IMR-90 (cell line): Measurements from ENCODE around the gene GPLD1. TPM values are rescaled to one million over a fixed set of nuclear protein-coding genes. Genes with fewer than 3 reads are reported as not detected.

Experiments
- ATAC-seq: fragments of 200-7000 bp; cut with Tn5 transposase; 2 replicates; pipeline ENCODE4 v1.9.1; 2020; ENCODE audit warnings: low read depth, mild to moderate bottlenecking, moderate library complexity
- BruUV-seq: library from RNA; stranded (reverse); fragments of 400-500 nt; replicated peaks from 2 replicates; lab custom pipeline; 2021; lab: Mats Ljungman, UMichigan
- CTCF ChIA-PET: fragments of 300-600 bp; formaldehyde crosslinking; extraction: SDS; loops from one replicate; lab custom pipeline; 2021; ENCODE audit warnings: antibody characterized with exemption; lab: Yijun Ruan, JAX
- POLR2A ChIA-PET: fragments of 300-600 bp; sonication (Branson Sonifier 250); formaldehyde crosslinking; loops from one replicate; lab custom pipeline; 2022; ENCODE audit warnings: antibody characterized with exemption; ENCODE audit not compliant: unreplicated experiment; lab: Charles Lee
- DNase-seq: peaks from one replicate; pipeline ENCODE4 v3.0.0; 2013
- H2AFZ ChIP-seq: replicated peaks from 2 replicates; pipeline ENCODE3; 2013; ENCODE audit warnings: low read length, mild to moderate bottlenecking; ENCODE audit not compliant: poor library complexity
- H2AK5ac ChIP-seq: 2 replicates; pipeline ENCODE4 v1.6.1; 2013; ENCODE audit warnings: low read depth, low read length, inconsistent platforms
- H2AK9ac ChIP-seq: replicated peaks from 2 replicates; pipeline ENCODE3; 2013; ENCODE audit warnings: mild to moderate bottlenecking, low read depth, low read length, moderate library complexity; ENCODE audit not compliant: poor library complexity
- H2BK120ac ChIP-seq: 2 replicates; pipeline ENCODE4 v1.6.1; 2013; ENCODE audit warnings: low read depth, low read length, inconsistent platforms
- H2BK15ac ChIP-seq: 3 replicates; pipeline ENCODE4 v1.6.1; 2013; ENCODE audit warnings: low read depth, low read length, inconsistent platforms
- H2BK20ac ChIP-seq: 2 replicates; pipeline ENCODE4 v1.6.1; 2013; ENCODE audit warnings: low read depth, mild to moderate bottlenecking, inconsistent platforms, low read length, moderate library complexity
- H2BK5ac ChIP-seq: 2 replicates; pipeline ENCODE4 v1.6.1; 2013; ENCODE audit warnings: mild to moderate bottlenecking, low read depth, low read length, inconsistent platforms; ENCODE audit not compliant: poor library complexity, severe bottlenecking
- H3K14ac ChIP-seq: replicated peaks from 2 replicates; pipeline ENCODE4 v1.6.1; 2013; ENCODE audit warnings: low read depth, low read length, inconsistent platforms
- H3K18ac ChIP-seq: 2 replicates; pipeline ENCODE4 v1.6.1; 2013; ENCODE audit warnings: low read depth, low read length, control low read depth
- H3K23ac ChIP-seq: 2 replicates; pipeline ENCODE4 v1.6.1; 2013; ENCODE audit warnings: low read depth, low read length, inconsistent platforms
- H3K27ac ChIP-seq: 2 replicates; pipeline ENCODE4 v1.5.1; 2013; ENCODE audit warnings: mild to moderate bottlenecking, control low read depth, low read length; ENCODE audit not compliant: insufficient read depth
- H3K27me3 ChIP-seq: 2 replicates; pipeline ENCODE4 v1.6.1; 2013; ENCODE audit warnings: low read length; ENCODE audit not compliant: control insufficient read depth, insufficient read depth
- H3K36me3 ChIP-seq: 2 replicates; pipeline ENCODE4 v1.6.1; 2013; ENCODE audit warnings: low read length, mixed read lengths; ENCODE audit not compliant: control insufficient read depth, insufficient read depth
- H3K4ac ChIP-seq: 2 replicates; pipeline ENCODE4 v1.6.1; 2013; ENCODE audit warnings: low read depth, low read length, inconsistent platforms
- H3K4me1 ChIP-seq: 2 replicates; pipeline ENCODE4 v1.6.1; 2013; ENCODE audit warnings: low read length, mixed read lengths; ENCODE audit not compliant: control insufficient read depth, insufficient read depth
- H3K4me2 ChIP-seq: 2 replicates; pipeline ENCODE4 v1.6.1; 2013; ENCODE audit warnings: low read depth, mild to moderate bottlenecking, control low read depth, low read length, moderate library complexity
- H3K4me3 ChIP-seq: 2 replicates; pipeline ENCODE4 v1.5.1; 2013; ENCODE audit warnings: low read depth, mild to moderate bottlenecking, control low read depth, low read length, moderate library complexity; ENCODE audit not compliant: insufficient read depth
- H3K56ac ChIP-seq: 2 replicates; pipeline ENCODE4 v1.6.1; 2013; ENCODE audit warnings: low read length, inconsistent platforms; ENCODE audit not compliant: insufficient read depth; ENCODE audit errors: extremely low read depth
- H3K79me1 ChIP-seq, 2 experiments: 2 replicates each; pipeline ENCODE4 v1.6.1; 2013; ENCODE audit warnings: low read length in 2 of 2, inconsistent platforms in 1 of 2, low read depth in 1 of 2
- H3K9ac ChIP-seq: 2 replicates; pipeline ENCODE4 v1.6.1; 2013; ENCODE audit warnings: low read depth, low read length, control low read depth
- H3K9me1 ChIP-seq: 2 replicates; pipeline ENCODE4 v1.6.1; 2013; ENCODE audit warnings: low read length, inconsistent platforms; ENCODE audit not compliant: insufficient read depth
- H3K9me3 ChIP-seq: 2 replicates; pipeline ENCODE4 v1.6.1; 2013; ENCODE audit warnings: low read length; ENCODE audit not compliant: control insufficient read depth, insufficient read depth
- H4K20me1 ChIP-seq: 2 replicates; pipeline ENCODE4 v1.6.1; 2013; ENCODE audit warnings: low read length, inconsistent platforms; ENCODE audit not compliant: insufficient read depth
- H4K5ac ChIP-seq: 2 replicates; pipeline ENCODE4 v1.6.1; 2013; ENCODE audit warnings: mild to moderate bottlenecking, low read depth, low read length, control low read depth
- H4K8ac ChIP-seq, 2 experiments: 2 replicates each; pipeline ENCODE4 v1.6.1; 2013; ENCODE audit warnings: low read depth in 2 of 2, low read length in 2 of 2, control low read depth in 1 of 2, inconsistent platforms in 1 of 2
- H4K91ac ChIP-seq: 2 replicates; pipeline ENCODE4 v1.6.1; 2013; ENCODE audit warnings: low read depth, low read length, inconsistent platforms; ENCODE audit not compliant: insufficient read depth
- CHD1 ChIP-seq: IDR thresholded peaks from 2 replicates; pipeline ENCODE4 v1.6.1; 2012; ENCODE audit warnings: low read depth, low read length, improper control_type of control experiment
- CTCF ChIP-seq: conservative IDR thresholded peaks from 2 replicates; pipeline ENCODE4 v1.5.1; 2012; ENCODE audit warnings: mild to moderate bottlenecking, low read depth, low read length, improper control_type of control experiment
- FOS ChIP-seq: fragments of 150-350 bp; IDR thresholded peaks from 2 replicates; pipeline ENCODE4 v1.6.1; 2016; ENCODE audit warnings: low read depth, low read length
- MAZ ChIP-seq: IDR thresholded peaks from 2 replicates; pipeline ENCODE4 v1.6.1; 2012; ENCODE audit warnings: low read depth, mild to moderate bottlenecking, low read length, improper control_type of control experiment, moderate library complexity, borderline replicate concordance
- MXI1 ChIP-seq: IDR thresholded peaks from 2 replicates; pipeline ENCODE4 v1.6.1; 2012; ENCODE audit warnings: low read depth, mild to moderate bottlenecking, low read length, moderate library complexity, borderline replicate concordance
- NFE2L2 ChIP-seq: fragments of 150-350 bp; IDR thresholded peaks from 2 replicates; pipeline ENCODE4 v1.6.1; 2016; ENCODE audit warnings: low read depth, mild to moderate bottlenecking, low read length
- POLR2A ChIP-seq: IDR thresholded peaks from 2 replicates; pipeline ENCODE4 v1.6.1; 2012; ENCODE audit warnings: mild to moderate bottlenecking, low read depth, low read length
- WGBS, 2 experiments: methylation state at CpG; one replicate each; pipeline versions ENCODE4 v1.1.5 to v1.1.7; 2013; ENCODE audit warnings: missing lambda C conversion rate in 2 of 2; ENCODE audit not compliant: insufficient read length in 1 of 2; ENCODE audit errors: extremely low coverage in 2 of 2; 5-methylcytosine and 5-hydroxymethylcytosine counted together
- dilution Hi-C: fragments of 300-500 bp; cut with HindIII; formaldehyde crosslinking; loops from one replicate; pipeline ENCODE4 v1.14.3; 2018; ENCODE audit warnings: low sequenced_read_pairs; ENCODE audit not compliant: unreplicated experiment
- in situ Hi-C: fragments of 300-500 bp; cut with MboI; formaldehyde crosslinking; loops from 3 replicates; pipeline ENCODE4 v1.14.3; 2019; ENCODE audit warnings: low sequenced_read_pairs, inconsistent platforms, mixed read lengths
- intact Hi-C: fragments of 100-400 bp; cut with micrococcal nuclease; formaldehyde crosslinking; loops from 2 replicates; pipeline ENCODE4 v1.10.0; 2022
- polyA plus RNA-seq, 3 experiments: library from polyadenylated mRNA; depleted of rRNA; stranded (reverse); fragments of >200 nt; gene quantifications; 2 replicates each; pipeline ENCODE4 v1.2.3, GENCODE V29; 2012; ENCODE audit warnings: low replicate concordance in 1 of 3
- total RNA-seq: library from RNA; depleted of rRNA; stranded (reverse); fragments of >200 nt; gene quantifications from 2 replicates; pipeline ENCODE4 v1.2.3, GENCODE V29; 2012
- TF ChIP-seq, protein P1 (sequence below): fragments of 150-350 bp; IDR thresholded peaks from 2 replicates; pipeline ENCODE4 v1.6.1; 2017; ENCODE audit warnings: mild to moderate bottlenecking, antibody characterized with exemption, low read length, low read depth

The GPLD1 gene
- total and polyA plus RNA-seq, 2 of the 4 experiments (the other 2 are of a cell fraction), result 0.05 to 0.18 TPM

DNA sequence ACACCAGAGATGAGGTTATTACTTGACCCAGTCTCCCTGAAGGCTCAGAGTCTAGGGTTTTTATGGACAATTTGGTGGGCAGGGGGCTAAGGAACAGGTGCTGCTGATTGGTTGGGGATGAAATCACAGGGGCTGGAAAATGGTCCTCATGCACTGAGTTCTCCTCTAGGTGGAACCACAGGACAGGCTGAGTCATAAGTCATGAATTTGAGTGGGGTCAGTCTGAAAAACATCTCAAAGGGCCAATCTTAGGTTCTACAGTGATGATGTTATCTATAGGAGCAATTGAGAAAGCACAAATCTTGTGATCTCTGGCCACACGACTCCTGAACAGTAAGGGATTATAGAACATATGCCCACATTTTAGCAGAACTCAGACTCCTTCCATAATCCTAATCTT is 92.6 kb downstream of the GPLD1 start:
- Histone ChIP-seq H4K20me1 (no peaks in the 10 kb centered on the region), H3K23ac (no peak overlapping the region), H3K4me1 (peaks cover 5% of the 10 kb centered on the region), H2AFZ (no peak overlapping the region), H3K79me1 (no peaks in the 10 kb centered on the region), H3K9ac (no peak overlapping the region), H3K4me3 (no peak overlapping the region), H4K91ac (no peak overlapping the region), H3K56ac (no peak overlapping the region), H4K5ac (no peak overlapping the region), H2AK9ac (no peak overlapping the region), H3K9me1 (no peaks in the 10 kb centered on the region), H3K36me3 (no peaks in the 10 kb centered on the region), H2BK120ac (no peak overlapping the region), H2BK20ac (no peak overlapping the region), H2BK15ac (no peak overlapping the region), H3K9me3 (no peaks in the 10 kb centered on the region; the same call in 1 of the 2 replicates), H3K18ac (no peak overlapping the region), H3K4me2 (no peak overlapping the region), H3K27me3 (no peaks in the 10 kb centered on the region), H2AK5ac (no peak overlapping the region), H4K8ac (no peak overlapping the region), H3K14ac (no peak overlapping the region), H3K4ac (no peak overlapping the region), H2BK5ac (no peak overlapping the region), H3K27ac (no peak overlapping the region)
- POLR2A ChIA-PET, result no interaction called here
- CTCF ChIA-PET, result interaction anchor here (0.6 kb wide), 1 partner anchor 11 kb away, joined by 3 read pairs; no protein-coding TSS in a partner anchor
- intact Hi-C loops, result no loop called here
- DNase-seq, result no peak
- no TSS peak for BruUV-seq
- no peak for ATAC-seq
- dilution Hi-C loops, result no loop called here
- in situ Hi-C loops, result no loop called here
- no CpG with 5 or more reads among the region's 1 CpG for WGBS, 2 experiments
- TF ChIP-seq MXI1, result no peak
- no peak for TF ChIP-seq CTCF
- TF ChIP-seq POLR2A, result no peak
- TF ChIP-seq CHD1, result no peak
- no peak for TF ChIP-seq FOS
- no peak for TF ChIP-seq MAZ
- no peak for TF ChIP-seq NFE2L2
- TF ChIP-seq, protein P1, sequence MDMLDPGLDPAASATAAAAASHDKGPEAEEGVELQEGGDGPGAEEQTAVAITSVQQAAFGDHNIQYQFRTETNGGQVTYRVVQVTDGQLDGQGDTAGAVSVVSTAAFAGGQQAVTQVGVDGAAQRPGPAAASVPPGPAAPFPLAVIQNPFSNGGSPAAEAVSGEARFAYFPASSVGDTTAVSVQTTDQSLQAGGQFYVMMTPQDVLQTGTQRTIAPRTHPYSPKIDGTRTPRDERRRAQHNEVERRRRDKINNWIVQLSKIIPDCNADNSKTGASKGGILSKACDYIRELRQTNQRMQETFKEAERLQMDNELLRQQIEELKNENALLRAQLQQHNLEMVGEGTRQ, result no peak
